Measurements from ENCODE around the gene HBZ.
"Not testable (repeated sequence)": the region's sequence is repeated elsewhere in the genome, so short reads cannot be mapped to it uniquely, and the experiment has no call there.

- TF ChIP-seq CTCF (IDR thresholded peaks at IDR 0.05 in 2 of 3, conservative IDR thresholded peaks at IDR 0.05 in 1 of 3; ENCODE audit: borderline replicate concordance in 1 of 3, insufficient read depth in 1 of 3, low read depth in 2 of 3, low read length in 2 of 3); EZH2 (IDR thresholded peaks at IDR 0.05); CEBPB (IDR thresholded peaks at IDR 0.05; ENCODE audit: low read depth); POLR2A (IDR thresholded peaks at IDR 0.05; ENCODE audit: borderline replicate concordance, extremely low read depth, insufficient read depth, insufficient read length); FOSL1 (IDR thresholded peaks at IDR 0.05; ENCODE audit: low read depth); POLR2AphosphoS5 (IDR thresholded peaks at IDR 0.05; ENCODE audit: low read depth, low read length): not testable (repeated sequence)
Measured at GRCh38 chr16:160242-160641, 7.8 kb downstream of the HBZ start.

All from HCT116 (cell line).